Measurements from ENCODE around the gene MMD2.

Gene MMD2

GRCh38 chr7:4944939-4945338 lies 14.0 kb downstream of the MMD2 start:
- Histone ChIP-seq H3K9me2 (ENCODE audit: low read depth, low read length) (no peaks in the 10 kb centered on the region), H3K9me3 (ENCODE audit: low read length) (no peaks in the 10 kb centered on the region)
- no peak for TF ChIP-seq CTCF (IDR thresholded peaks at IDR 0.05; ENCODE audit: low read length)
- no peak for TF ChIP-seq EZH2 (IDR thresholded peaks at IDR 0.05; ENCODE audit: borderline replicate concordance, low read length)

GRCh38 chr7:4943297-4943696 lies 15.7 kb downstream of the MMD2 start:
- no peaks in the 10 kb centered on the region for H4K20me1 ChIP-seq (ENCODE audit: insufficient read depth, low read length)
- no peaks in the 10 kb centered on the region for H3F3A ChIP-seq (ENCODE audit: insufficient read depth, low read length)
- H3K4me2 ChIP-seq (ENCODE audit: low read length) = no peak overlapping the region
- no peaks in the 10 kb centered on the region for H3K27me3 ChIP-seq (ENCODE audit: insufficient read depth, low read length)
- H3K27ac ChIP-seq (ENCODE audit: low read depth, low read length, poor library complexity, severe bottlenecking) = no peak overlapping the region
- H2AFZ ChIP-seq (ENCODE audit: low read length) = no peak overlapping the region
- H3K9me2 ChIP-seq (ENCODE audit: low read depth, low read length) = no peaks in the 10 kb centered on the region
- H3K4me3 ChIP-seq (ENCODE audit: low read depth, low read length, poor library complexity, severe bottlenecking) = no peak overlapping the region
- no peaks in the 10 kb centered on the region for H3K36me3 ChIP-seq (ENCODE audit: insufficient read depth, low read length)
- no peaks in the 10 kb centered on the region for H3K4me1 ChIP-seq (ENCODE audit: insufficient read depth, low read length, severe bottlenecking)
- H3K9ac ChIP-seq (ENCODE audit: low read length) = no peak overlapping the region
- TF ChIP-seq CTCF (IDR thresholded peaks at IDR 0.05; ENCODE audit: low read length) (no peak), EZH2 (IDR thresholded peaks at IDR 0.05; ENCODE audit: borderline replicate concordance, low read length) (no peak)
- no peaks in the 10 kb centered on the region for H3K79me2 ChIP-seq (ENCODE audit: insufficient read depth, low read length)
- H3K9me3 ChIP-seq (ENCODE audit: low read length) = no peaks in the 10 kb centered on the region

More at GRCh38 chr7:4944939-4945338, 14.0 kb downstream of the MMD2 start:
- Histone ChIP-seq H4K20me1 (ENCODE audit: insufficient read depth, low read length) (no peaks in the 10 kb centered on the region), H3K36me3 (ENCODE audit: insufficient read depth, low read length) (no peaks in the 10 kb centered on the region), H3K9ac (ENCODE audit: low read length) (no peak overlapping the region), H3F3A (ENCODE audit: insufficient read depth, low read length) (no peaks in the 10 kb centered on the region), H2AFZ (ENCODE audit: low read length) (no peak overlapping the region), H3K27ac (ENCODE audit: low read depth, low read length, poor library complexity, severe bottlenecking) (no peak overlapping the region), H3K4me2 (ENCODE audit: low read length) (no peak overlapping the region), H3K27me3 (ENCODE audit: insufficient read depth, low read length) (no peaks in the 10 kb centered on the region), H3K4me1 (ENCODE audit: insufficient read depth, low read length, severe bottlenecking) (no peaks in the 10 kb centered on the region), H3K4me3 (ENCODE audit: low read depth, low read length, poor library complexity, severe bottlenecking) (no peak overlapping the region), H3K79me2 (ENCODE audit: insufficient read depth, low read length) (no peaks in the 10 kb centered on the region)

GRCh38 chr7:4939971-4940728 lies 18.8 kb downstream of the MMD2 start:
- Histone ChIP-seq H3K4me3 (ENCODE audit: low read depth, low read length, poor library complexity, severe bottlenecking) (no peak overlapping the region), H3K4me1 (ENCODE audit: insufficient read depth, low read length, severe bottlenecking) (no peaks in the 10 kb centered on the region), H3K79me2 (ENCODE audit: insufficient read depth, low read length) (no peaks in the 10 kb centered on the region), H3K36me3 (ENCODE audit: insufficient read depth, low read length) (no peaks in the 10 kb centered on the region), H3K4me2 (ENCODE audit: low read length) (no peak overlapping the region), H3K27ac (ENCODE audit: low read depth, low read length, poor library complexity, severe bottlenecking) (no peak overlapping the region), H3K9me3 (ENCODE audit: low read length) (no peaks in the 10 kb centered on the region), H3K27me3 (ENCODE audit: insufficient read depth, low read length) (no peaks in the 10 kb centered on the region), H4K20me1 (ENCODE audit: insufficient read depth, low read length) (no peaks in the 10 kb centered on the region), H3F3A (ENCODE audit: insufficient read depth, low read length) (no peaks in the 10 kb centered on the region), H3K9ac (ENCODE audit: low read length) (no peak overlapping the region), H3K9me2 (ENCODE audit: low read depth, low read length) (no peaks in the 10 kb centered on the region), H2AFZ (ENCODE audit: low read length) (no peak overlapping the region)
- no peak for TF ChIP-seq CTCF (IDR thresholded peaks at IDR 0.05; ENCODE audit: low read length)
- no peak for TF ChIP-seq EZH2 (IDR thresholded peaks at IDR 0.05; ENCODE audit: borderline replicate concordance, low read length)
